ENCODE data around the gene CCL17.

CCL17 gene

DNA sequence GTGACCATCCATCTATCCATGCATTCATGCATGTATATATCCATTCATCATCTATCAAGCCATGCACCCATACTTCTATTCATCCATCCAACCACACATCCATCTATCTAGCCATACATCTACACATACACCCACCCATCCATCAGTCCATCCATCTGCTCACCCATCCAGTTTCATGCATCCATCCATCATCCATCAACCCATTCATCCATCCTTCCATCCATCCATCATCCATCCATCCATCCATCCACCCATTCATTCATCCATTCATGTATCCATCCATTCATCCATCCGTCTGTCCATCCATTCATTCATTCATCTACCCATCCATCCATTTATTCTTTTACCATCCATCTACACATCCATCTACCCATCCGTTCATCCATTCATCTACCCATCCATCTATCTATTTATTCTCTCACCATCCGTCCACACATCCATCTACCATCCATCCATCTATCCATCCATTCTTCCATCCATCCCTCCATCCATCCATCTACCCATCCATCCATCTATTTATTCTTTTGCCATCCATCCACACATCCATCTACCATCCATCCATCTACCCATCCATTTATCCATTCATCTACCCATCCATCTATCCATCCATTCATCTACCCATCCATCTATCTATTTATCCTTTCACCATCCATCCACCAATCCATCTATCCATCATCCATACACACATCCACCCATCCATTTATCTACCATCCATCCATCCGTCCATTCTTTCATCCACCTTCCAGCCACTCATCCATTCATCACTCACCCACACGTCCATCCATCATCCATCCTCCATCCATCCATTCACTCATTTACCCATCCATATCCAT lies 3.2 kb downstream of the CCL17 start:
- no peak overlapping the region for H3K27ac ChIP-seq
- TF ChIP-seq ZFX (IDR thresholded peaks at IDR 0.05) (no peak), CTCF (conservative IDR thresholded peaks at IDR 0.05) (no peak)

- TF ChIP-seq CTCF (conservative IDR thresholded peaks at IDR 0.05) (no peak), ZFX (IDR thresholded peaks at IDR 0.05) (no peak)
These were observed 4.5 kb downstream of the CCL17 start for GRCh38 chr16:57409065-57409464.

DNA sequence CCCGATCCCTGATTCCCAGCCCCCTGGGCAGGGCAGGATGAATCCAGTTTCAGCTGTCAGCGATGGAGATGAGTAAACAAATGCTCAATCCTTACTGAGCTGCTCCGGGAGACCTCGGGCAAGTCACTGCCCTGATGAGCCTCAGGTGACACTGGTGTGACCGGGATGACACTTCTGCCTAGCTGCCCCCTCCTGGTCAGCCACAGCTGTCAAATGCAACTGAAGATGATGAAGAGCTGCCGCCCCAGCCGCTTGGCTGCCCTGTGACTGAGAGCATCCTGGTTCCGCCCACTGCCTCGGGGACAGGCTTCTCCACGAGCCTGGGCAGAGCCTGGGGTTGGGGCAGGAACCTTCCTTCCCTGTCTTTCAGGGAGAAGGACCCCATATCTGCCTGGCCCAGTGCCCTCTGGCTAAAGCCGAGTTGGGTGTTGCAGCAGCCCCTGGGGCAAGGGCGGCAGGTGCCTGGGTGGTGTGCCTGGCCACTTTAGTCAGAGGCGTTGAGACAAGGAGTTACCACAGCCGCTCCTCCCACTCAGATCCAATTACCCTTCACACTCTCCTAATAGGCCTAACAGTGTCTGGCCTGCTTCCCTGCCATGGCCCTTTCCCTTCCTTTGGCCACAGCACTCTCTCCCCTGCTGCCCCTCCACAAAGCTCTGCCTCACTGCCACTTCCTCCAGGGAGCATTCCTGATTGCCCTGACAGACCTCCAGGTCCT lies 5.5 kb downstream of the CCL17 start:
- no peak overlapping the region for H3K27ac ChIP-seq
- no peak for TF ChIP-seq CTCF (conservative IDR thresholded peaks at IDR 0.05)
- TF ChIP-seq ZFX (IDR thresholded peaks at IDR 0.05) = no peak

More at GRCh38 chr16:57409065-57409464, 4.5 kb downstream of the CCL17 start:
- no peak overlapping the region for H3K27ac ChIP-seq

DNA sequence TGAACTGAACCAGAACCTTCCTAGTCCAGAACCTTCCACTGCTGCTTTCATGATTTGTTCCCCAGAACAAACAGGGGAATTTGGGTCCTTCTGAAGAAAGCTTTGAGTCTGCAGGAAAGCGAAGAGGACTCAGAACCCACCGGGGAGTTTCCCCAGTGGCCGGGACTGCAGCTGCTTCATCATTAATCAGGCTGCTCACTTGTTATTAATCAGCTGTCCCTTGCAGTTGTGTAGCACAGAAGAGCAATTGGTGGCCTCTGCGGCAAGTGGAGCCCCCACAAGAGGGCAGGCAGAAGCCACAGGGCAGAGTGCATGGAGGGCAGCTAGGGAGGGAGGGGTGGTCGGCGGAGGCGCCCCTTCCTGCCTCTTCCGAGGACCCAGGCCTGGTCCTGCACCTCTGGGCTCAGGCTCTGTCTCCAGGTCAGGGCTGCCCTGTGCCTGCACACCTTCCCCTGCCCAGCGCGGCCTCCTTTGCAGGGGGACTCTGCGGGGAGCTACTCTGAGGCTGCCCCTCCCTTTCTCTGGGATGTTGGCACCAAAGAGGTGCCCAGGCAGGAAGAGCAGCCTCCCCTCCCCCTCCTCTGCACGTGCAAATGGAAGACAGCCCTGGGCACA lies 6.9 kb downstream of the CCL17 start:
- no peak for TF ChIP-seq CTCF (conservative IDR thresholded peaks at IDR 0.05)
- no peak for TF ChIP-seq ZFX (IDR thresholded peaks at IDR 0.05)
- H3K27ac ChIP-seq = no peak overlapping the region

- H3K27ac ChIP-seq = no peak overlapping the region
- TF ChIP-seq ZFX (IDR thresholded peaks at IDR 0.05) (no peak), CTCF (conservative IDR thresholded peaks at IDR 0.05) (no peak)
These were observed 8.0 kb downstream of the CCL17 start for GRCh38 chr16:57412584-57412983.

- TF ChIP-seq CTCF (conservative IDR thresholded peaks at IDR 0.05) (no peak), ZFX (IDR thresholded peaks at IDR 0.05) (no peak)
- H3K27ac ChIP-seq = no peak overlapping the region
These were observed 8.7 kb downstream of the CCL17 start for GRCh38 chr16:57413301-57413730.

DNA sequence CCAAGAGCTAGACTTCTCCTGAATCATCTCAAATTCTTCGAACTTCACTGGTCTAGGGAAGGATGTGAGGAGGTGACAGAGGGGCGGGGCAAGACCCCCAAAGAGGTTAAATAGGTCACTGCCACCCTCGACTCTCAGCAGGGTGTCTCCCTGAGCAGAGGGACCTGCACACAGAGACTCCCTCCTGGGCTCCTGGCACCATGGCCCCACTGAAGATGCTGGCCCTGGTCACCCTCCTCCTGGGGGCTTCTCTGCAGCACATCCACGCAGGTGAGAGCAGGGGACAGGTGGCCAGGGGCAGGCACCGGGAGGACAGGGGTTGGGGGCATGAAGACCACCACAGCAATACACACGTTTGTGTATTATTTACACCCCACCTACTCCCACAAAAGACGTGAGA lies 9.2 kb downstream of the CCL17 start:
- H3K27ac ChIP-seq = no peak overlapping the region
- TF ChIP-seq CTCF (conservative IDR thresholded peaks at IDR 0.05) (no peak), ZFX (IDR thresholded peaks at IDR 0.05) (no peak)

Measured in C4-2B (cell line).